CD1c-positive myeloid dendritic cell (primary cell): Measurements from ENCODE around the gene B4GALT2.

Source experiments
- DNase-seq: peaks from one replicate; pipeline ENCODE4 v3.0.0-alpha.2; 2016; ENCODE audit errors: extremely low spot score

The B4GALT2 gene

DNA sequence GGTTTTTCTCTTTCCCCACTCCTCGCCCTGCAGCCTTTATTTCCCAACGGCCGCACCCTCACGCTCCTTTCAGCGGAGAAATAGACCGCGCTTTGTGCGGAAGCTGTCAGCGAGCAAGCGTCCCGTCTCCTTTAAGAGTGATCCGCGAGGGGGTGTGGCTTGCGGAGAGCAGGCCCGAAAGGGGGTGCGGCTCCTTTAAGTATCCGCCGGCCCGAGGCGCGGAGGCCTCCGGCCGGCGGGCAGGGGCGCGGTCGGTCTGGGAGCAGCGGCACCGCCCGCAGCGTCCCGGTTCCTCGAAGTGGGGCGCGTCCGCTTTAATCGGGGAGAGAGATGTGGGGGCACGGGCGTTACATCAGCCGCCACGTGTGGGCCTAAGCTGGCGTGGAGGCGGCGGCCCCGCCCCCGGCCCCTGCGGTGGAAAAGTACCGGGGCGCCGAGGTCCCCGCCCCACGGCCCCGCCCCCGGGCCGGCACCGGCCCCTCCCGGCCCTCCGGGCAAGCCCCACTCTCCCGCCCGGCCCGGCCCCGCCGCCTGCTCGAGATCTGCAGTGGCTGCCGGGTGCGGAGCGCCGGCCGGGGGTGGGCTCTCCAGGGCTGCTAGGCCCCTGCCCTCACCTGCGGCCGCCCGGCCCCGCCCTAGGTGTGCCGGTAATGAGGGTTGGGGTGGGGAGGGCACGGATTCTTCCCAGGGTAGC is 51.0 kb downstream of the B4GALT2 start:
- peak; percentile 90 for DNase-seq

DNA sequence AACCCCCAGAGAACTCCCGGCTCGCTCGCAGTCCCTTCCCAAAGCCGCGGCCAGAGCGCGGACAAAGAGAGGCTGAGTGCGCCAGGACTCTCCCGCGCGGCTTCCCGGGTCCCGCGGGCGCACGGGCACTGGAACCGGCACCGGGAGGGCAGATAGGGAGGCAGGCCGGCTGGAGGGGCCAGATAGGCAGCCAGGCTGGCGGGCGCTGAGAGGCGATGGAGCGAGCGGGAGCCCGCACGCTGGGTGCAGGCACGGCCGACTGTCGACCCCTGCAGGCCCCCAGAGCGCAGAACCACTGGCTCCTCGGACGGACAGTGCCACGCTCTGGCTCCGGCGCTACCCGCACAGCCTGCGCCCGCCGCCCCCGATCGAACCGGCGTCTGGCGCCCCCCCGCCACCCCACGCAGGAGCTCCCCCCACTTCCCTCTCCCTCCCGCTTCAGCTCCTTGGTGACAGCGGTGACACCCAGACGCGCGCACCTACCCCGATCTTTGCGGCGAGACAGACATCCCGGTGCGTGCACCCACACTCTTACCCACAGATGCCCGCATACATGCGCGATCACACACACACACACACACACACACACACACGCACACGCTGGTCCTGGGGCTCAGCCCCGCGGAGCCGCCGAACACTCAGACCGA is 51.7 kb downstream of the B4GALT2 start:
- peak; percentile 31 for DNase-seq

DNA sequence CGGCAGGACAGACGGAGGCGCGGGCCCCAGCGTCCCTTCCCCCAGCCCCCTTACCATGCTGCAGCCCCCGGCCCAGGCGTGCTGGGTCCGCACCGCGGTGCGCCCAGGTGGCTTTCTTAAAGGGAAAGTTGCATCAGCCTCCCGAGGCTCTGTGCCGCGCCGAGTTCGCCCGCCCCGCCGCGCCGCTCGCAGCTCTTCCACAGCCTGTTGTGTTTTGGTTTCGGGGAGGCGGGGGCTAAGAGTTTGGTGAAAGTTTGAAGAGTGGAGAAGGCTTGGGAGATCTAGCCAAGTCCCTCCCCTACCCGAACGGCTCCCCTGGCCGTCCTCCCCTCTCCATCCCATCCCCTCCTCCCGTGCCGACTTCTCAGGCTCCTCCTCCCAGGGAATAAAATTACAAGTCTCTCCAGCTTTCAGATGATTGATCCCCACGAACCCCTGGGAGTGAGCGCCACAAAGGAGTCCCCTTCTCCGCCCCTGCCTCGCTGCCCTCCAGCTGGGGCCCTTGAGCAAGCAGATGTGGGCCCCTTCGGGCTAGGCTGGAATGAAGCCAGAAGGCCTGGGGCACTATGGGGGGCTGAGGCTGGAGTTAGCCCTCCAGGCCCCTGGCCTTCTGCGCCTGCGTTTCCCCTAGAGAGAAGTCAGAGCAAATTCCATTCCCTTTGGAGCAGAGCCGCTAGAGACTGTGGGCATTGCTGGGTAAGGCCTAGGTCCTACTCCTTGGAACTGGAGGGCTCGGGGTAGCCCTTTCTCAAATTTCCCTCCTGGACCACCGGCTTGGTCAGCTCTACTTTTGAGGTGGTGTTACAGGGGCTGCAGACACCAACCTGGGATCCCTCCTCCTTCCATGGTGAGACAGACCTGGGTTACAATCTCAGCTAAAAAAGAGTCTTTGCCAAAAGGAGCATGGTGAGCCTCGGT is 52.5 kb downstream of the B4GALT2 start, which contains the start of gene SLC6A9:
Gene SLC6A9 (minus strand): TSS at position 211 of the 918 bp plus-strand sequence. CDS start 7,185 bp downstream, outside the sequence.
- DNase-seq = peak; percentile 15

DNA sequence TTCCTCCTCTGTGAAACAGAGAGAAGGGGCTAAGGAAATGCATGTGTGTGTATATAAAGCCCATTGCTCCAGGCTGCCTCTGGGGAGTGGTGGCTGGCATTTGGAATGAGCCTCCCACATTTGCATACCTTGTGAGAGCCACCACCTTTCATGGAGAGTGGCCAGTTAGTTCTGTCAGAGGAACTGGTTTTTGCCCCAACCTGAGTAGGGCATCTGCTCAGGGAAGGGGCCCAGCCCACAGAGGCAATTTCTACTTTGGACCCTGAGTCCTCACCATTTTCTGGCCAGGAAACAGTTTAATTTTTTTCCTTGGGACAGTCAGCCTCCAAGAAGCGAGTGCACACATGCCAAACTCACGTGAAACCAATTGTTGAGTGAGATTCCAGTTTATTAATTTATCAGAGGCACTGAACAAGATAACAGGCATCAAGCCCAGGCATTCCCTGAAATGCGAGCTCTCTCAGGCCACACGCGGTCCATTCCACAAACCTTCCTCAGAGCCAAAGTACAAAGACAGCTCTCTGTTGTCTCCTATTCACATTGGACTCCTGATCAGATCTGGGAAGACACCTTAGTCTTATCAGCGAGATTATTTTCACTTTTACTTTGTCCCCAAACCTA is 53.3 kb downstream of the B4GALT2 start:
- no peak for DNase-seq

DNA sequence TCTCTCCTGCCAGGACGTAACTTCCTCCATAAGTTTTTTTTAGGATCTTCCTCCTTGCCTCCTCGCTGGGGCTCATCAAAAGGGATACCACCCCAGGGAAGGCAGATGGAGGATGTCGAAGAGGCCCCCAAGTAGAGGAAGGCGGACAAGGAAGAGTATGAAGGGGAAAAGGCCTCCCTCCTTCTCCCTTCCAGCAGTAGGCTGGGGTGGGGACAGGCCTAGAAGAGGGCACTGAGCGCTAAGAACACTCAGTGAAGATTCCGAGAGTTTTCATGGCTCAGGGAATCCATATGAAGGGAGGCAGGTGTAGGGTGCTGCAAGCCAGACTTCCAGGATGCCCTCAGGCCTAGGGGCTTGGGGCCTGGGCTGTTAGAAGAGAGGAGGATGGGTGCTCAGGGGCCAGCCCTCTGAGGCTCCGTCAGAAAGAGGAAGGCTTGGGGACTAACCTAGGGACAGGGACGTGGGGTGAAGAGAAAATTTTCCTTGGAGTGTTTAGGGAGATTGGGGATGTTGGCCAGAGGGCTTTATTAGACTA is 54.1 kb downstream of the B4GALT2 start:
- no peak for DNase-seq

DNA sequence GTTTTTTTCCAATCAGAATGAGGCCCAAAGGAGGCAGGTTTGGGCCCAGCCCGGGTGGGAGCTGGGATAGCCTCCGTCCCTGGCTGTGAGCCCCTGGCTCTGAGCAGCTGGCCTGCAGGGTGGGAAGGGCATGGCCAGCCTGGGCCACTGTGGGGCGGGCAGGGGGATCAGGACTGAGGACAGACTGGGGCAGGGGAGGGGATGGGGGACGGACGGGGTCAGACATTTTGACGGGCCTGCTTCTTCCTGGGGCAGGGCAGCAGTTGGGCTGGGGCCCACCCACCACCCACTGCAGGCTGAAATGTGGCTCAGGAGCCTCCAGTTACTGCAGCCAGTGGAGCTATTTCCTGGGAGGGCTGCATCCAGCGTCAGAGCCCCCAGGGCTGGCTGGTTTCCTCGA is 54.7 kb downstream of the B4GALT2 start:
- DNase-seq = no peak

DNA sequence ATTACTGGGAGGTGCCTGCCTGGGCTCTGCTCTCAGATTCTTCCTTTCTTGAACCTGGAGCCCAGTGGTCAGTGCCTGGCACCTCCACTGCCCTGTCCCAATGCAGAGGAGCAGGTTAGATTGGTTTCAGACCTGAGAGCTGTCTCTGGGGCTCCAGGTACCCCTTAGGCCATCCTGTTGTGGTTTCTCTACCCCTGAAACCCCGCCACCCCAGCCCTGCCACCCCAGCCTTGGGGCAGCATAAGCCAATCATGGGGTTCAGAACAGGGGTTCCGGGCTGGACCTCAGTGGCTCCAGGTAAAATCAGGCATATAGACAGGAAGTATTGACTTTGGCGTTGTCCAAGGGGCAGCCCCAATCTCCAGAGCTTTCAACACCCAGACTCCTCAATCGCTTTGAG is 55.4 kb downstream of the B4GALT2 start:
- no peak for DNase-seq

DNA sequence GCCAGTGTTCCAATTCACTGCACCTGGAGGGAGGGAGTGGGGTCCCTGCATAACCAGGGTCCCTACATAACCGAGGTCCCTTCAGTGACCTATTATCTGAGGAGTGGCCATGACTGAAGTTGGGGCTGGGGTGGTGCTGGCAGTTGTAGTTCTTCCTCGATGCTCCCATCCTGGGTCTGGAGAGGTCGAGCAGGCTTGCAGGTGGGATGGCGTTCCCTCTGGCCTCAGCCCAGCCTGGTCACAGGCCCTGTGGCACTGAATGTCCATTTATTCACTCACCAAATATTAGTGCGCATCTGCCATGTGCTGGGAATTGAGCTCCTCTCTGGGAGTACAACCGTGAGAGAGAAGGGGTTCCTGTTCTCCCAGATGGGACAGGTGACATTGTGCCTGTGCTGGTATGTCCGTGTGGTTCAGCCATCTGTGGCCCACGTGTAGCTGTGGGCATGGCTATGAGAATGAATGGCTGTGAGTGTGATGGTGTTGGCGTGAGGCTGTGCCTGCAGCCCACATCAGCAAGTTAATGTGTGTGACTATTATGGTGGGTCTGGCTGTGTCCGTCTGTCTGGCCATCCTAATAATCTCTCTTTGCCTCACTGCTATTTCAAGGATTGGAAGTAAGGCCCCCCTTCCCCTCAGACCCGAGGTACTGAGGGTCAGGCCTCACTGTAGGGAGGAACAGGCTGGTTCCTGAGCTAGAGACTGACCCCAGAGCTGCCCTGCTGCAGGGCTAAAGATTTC is 56.1 kb downstream of the B4GALT2 start:
- DNase-seq = no peak

DNA sequence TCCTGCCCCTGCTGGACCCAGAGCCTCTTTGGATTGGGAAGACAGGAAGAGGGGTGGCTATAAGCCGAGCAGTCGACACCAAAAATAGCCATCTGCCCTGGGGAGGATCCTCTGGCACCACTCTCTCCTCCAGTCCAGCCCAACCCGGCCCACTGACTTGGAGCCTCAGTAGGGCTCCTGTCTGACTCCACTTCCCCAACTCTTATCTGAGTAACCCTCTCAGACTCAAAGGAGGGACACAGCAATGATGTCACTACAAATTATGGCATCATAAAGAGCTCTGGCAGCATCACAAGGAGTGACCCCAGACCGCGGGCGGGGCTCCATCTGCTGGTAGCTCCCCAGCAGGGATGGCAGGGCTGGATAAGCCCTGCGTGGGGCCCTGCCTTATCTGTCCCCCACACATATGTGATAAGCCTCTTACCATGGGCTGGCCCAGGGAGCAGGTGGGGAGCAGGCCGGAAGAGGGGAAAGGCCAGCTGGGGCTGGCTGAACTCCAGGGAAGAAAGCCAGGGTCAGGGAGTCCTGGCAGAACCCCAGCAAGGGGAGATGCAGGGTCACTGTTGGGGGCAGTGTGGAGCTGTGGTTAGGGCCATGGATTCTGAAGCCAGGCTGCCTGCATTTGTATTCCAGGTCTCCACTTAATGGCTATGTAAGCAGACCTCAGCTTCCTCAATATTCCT is 56.9 kb downstream of the B4GALT2 start:
- DNase-seq = no peak

DNA sequence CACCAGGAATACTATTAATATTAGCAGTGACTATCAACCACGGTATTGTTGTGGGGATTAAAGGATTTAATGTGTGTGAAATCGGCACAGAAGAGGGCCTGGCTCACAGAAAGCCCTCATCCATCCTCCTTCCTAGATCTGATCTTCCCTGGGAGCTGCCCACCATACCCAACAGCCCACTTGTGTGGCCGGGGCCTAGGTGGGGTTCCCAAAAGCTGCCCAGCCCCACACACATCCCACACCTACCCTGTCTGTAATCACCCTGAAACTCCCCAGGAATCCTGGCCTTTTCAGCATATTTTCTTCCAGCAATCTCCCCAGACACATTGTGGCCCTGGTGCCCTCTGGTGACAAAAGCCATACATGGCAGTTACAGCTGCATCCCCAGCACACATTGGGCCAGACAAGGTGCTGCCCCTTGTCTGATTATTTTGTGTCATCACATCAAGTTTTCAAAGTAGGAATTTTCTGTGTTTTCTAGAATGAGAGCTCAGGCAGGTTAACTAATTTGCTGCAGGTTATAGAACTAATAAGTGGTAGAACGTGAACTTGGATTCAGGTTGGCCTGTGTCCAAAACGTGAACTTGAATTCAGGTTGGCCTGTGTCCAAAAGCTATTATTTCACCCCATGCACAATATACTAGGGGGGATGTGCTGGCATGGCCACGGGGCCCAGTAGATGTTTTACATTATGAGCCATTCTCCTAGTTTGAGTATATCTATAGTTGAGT is 57.6 kb downstream of the B4GALT2 start:
- DNase-seq = peak; percentile 72

DNA sequence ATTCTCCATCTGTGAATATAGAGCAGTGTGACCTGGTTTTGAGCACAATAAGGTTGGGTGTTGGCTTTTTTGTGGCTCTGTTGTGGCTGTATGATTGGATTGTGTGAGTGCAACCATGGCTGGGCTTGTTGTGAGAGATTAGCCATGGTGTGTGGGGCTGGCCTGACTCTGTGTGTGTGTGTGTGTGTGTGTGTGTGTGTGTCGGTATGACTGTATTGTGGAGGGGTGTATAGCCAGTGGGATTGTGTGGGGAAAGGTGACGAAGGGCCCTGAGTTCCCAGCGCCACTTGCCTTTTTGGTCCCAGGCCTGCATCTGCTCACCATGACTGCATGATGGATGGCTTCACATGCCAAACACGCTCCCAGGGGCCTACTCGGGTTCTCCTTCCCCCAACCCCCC is 58.1 kb downstream of the B4GALT2 start:
- no peak for DNase-seq

DNA sequence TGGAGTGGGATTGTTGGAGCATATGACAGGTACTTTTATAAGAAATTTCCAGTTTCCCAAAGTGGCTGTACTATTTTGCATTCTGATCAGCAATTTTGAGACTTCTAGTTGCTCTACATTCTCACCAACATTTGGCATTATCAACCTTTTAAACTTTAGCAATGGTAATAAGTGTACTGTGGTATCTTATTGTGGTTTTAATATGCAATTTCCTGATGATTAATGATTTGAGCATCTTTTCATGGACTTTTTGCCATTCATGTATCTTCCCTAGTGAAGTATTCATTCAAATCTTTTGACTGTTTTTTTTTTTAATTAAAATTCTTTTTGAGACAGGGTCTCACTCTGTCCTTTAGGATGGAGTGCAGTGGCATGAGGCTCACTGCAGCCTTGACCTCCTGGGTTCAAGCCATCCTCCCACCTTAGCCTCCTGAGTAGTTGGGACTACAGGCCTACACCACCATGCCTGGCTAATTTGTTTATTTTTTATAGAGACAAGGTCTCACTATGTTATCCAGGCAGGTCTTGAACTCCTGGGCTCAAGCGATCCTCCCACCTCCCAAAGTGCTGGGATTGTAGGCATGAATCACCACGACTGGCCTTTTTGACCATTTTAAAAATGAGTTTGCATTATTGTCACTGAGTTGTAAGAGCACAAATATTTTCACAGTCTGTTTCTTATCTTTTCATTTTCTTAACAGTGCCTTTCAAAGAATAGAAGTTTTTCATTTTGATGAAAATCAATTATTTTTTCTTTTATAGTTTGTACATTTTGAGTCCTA is 60.1 kb downstream of the B4GALT2 start:
- no peak for DNase-seq

DNA sequence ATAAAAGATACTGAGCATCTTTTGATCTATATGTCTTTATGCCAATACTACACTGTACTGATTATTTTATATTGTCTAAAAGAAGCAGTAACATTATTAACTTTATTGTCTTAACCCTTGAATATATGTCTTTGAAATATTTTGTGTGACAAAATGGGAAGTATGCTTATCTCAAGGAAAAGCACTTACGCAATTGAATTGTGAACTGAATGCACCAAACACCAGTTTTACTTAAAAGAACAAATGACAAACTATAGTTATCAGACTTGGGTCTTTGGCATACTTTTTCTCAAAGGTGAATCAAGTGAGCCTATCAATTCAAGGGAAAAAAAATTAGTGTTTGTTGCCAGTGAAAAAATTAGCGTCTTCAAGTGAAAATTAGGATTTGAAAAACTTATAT is 61.4 kb downstream of the B4GALT2 start:
- DNase-seq = no peak
